ENCODE measurements around the gene SSTR4.
A peak's percentile ranks its signal among the peaks of the same experiment; 100 is the strongest.

The SSTR4 gene

GRCh38 chr20:23049201-23050075, 14.3 kb downstream of the SSTR4 start, which contains the start of gene THBD:
THBD (minus strand) TSS chr20:23049672; CDS start chr20:23049504, 168 bp downstream.
- Histone ChIP-seq H3K27ac (ENCODE audit: low read depth, low read length) (peak within 1 kb of the TSS; percentile 51), H3K9ac (ENCODE audit: low read length) (no peak within 1 kb of the TSS), H3K36me3 (ENCODE audit: control insufficient read depth, insufficient read depth, low read length) (no peaks in the 10 kb centered on the region), H3K4me1 (ENCODE audit: control insufficient read depth, insufficient read depth, low read length) (peaks cover 4% of the 10 kb centered on the region), H3K27me3 (ENCODE audit: control insufficient read depth, insufficient read depth, low read length) (peaks cover 17% of the 10 kb centered on the region), H3K4me3 (ENCODE audit: low read length) (peak within 1 kb of the TSS; percentile 31)

- H3K27ac ChIP-seq (ENCODE audit: low read depth, low read length) = peak overlapping the region; percentile 51
- H3K4me3 ChIP-seq (ENCODE audit: low read length) = peak overlapping the region; percentile 47
- no peak overlapping the region for H3K9ac ChIP-seq (ENCODE audit: low read length)
- no peaks in the 10 kb centered on the region for H3K36me3 ChIP-seq (ENCODE audit: control insufficient read depth, insufficient read depth, low read length)
- H3K4me1 ChIP-seq (ENCODE audit: control insufficient read depth, insufficient read depth, low read length) = peaks cover 4% of the 10 kb centered on the region
- H3K27me3 ChIP-seq (ENCODE audit: control insufficient read depth, insufficient read depth, low read length) = peaks cover 17% of the 10 kb centered on the region
Measured at GRCh38 chr20:23050076-23050838, 15.1 kb downstream of the SSTR4 start.

- H3K9ac ChIP-seq (ENCODE audit: low read length) = no peak overlapping the region
- H3K4me3 ChIP-seq (ENCODE audit: low read length) = peak overlapping the region; percentile 47
- no peaks in the 10 kb centered on the region for H3K36me3 ChIP-seq (ENCODE audit: control insufficient read depth, insufficient read depth, low read length)
- peaks cover 17% of the 10 kb centered on the region for H3K27me3 ChIP-seq (ENCODE audit: control insufficient read depth, insufficient read depth, low read length)
- peak overlapping the region; percentile 14 for H3K27ac ChIP-seq (ENCODE audit: low read depth, low read length)
- peaks cover 4% of the 10 kb centered on the region for H3K4me1 ChIP-seq (ENCODE audit: control insufficient read depth, insufficient read depth, low read length)
Measured at GRCh38 chr20:23050847-23051627, 15.9 kb downstream of the SSTR4 start.

GRCh38 chr20:23052904-23053303, 17.8 kb downstream of the SSTR4 start:
- Histone ChIP-seq H3K36me3 (ENCODE audit: control insufficient read depth, insufficient read depth, low read length) (no peaks in the 10 kb centered on the region), H3K27me3 (ENCODE audit: control insufficient read depth, insufficient read depth, low read length) (peaks cover 12% of the 10 kb centered on the region), H3K4me1 (ENCODE audit: control insufficient read depth, insufficient read depth, low read length) (peaks cover 4% of the 10 kb centered on the region), H3K9ac (ENCODE audit: low read length) (no peak overlapping the region), H3K4me3 (ENCODE audit: low read length) (no peak overlapping the region), H3K27ac (ENCODE audit: low read depth, low read length) (no peak overlapping the region)

- H3K9ac ChIP-seq (ENCODE audit: low read length) = no peak overlapping the region
- no peaks in the 10 kb centered on the region for H3K36me3 ChIP-seq (ENCODE audit: control insufficient read depth, insufficient read depth, low read length)
- H3K4me1 ChIP-seq (ENCODE audit: control insufficient read depth, insufficient read depth, low read length) = peaks cover 4% of the 10 kb centered on the region
- no peak overlapping the region for H3K4me3 ChIP-seq (ENCODE audit: low read length)
- H3K27ac ChIP-seq (ENCODE audit: low read depth, low read length) = no peak overlapping the region
- H3K27me3 ChIP-seq (ENCODE audit: control insufficient read depth, insufficient read depth, low read length) = no peaks in the 10 kb centered on the region
Measured at GRCh38 chr20:23058240-23058639, 23.1 kb downstream of the SSTR4 start.

GRCh38 chr20:23059001-23059400, 23.9 kb downstream of the SSTR4 start:
- H3K4me3 ChIP-seq (ENCODE audit: low read length) = no peak overlapping the region
- H3K4me1 ChIP-seq (ENCODE audit: control insufficient read depth, insufficient read depth, low read length) = peaks cover 4% of the 10 kb centered on the region
- H3K27ac ChIP-seq (ENCODE audit: low read depth, low read length) = no peak overlapping the region
- H3K27me3 ChIP-seq (ENCODE audit: control insufficient read depth, insufficient read depth, low read length) = no peaks in the 10 kb centered on the region
- H3K9ac ChIP-seq (ENCODE audit: low read length) = no peak overlapping the region
- H3K36me3 ChIP-seq (ENCODE audit: control insufficient read depth, insufficient read depth, low read length) = no peaks in the 10 kb centered on the region

- Histone ChIP-seq H3K4me3 (ENCODE audit: low read length) (no peak overlapping the region), H3K4me1 (ENCODE audit: control insufficient read depth, insufficient read depth, low read length) (peaks cover 4% of the 10 kb centered on the region), H3K27ac (ENCODE audit: low read depth, low read length) (no peak overlapping the region), H3K9ac (ENCODE audit: low read length) (no peak overlapping the region), H3K36me3 (ENCODE audit: control insufficient read depth, insufficient read depth, low read length) (no peaks in the 10 kb centered on the region), H3K27me3 (ENCODE audit: control insufficient read depth, insufficient read depth, low read length) (no peaks in the 10 kb centered on the region)
Measured at GRCh38 chr20:23059846-23060245, 24.7 kb downstream of the SSTR4 start.

- no peak overlapping the region for H3K27ac ChIP-seq (ENCODE audit: low read depth, low read length)
Measured at GRCh38 chr20:23060629-23061028, 25.5 kb downstream of the SSTR4 start.

GRCh38 chr20:23061262-23061661, 26.1 kb downstream of the SSTR4 start:
- no peak overlapping the region for H3K9ac ChIP-seq (ENCODE audit: low read length)
- no peaks in the 10 kb centered on the region for H3K36me3 ChIP-seq (ENCODE audit: control insufficient read depth, insufficient read depth, low read length)
- H3K27ac ChIP-seq (ENCODE audit: low read depth, low read length) = no peak overlapping the region
- H3K4me3 ChIP-seq (ENCODE audit: low read length) = no peak overlapping the region
- peaks cover 4% of the 10 kb centered on the region for H3K4me1 ChIP-seq (ENCODE audit: control insufficient read depth, insufficient read depth, low read length)
- no peaks in the 10 kb centered on the region for H3K27me3 ChIP-seq (ENCODE audit: control insufficient read depth, insufficient read depth, low read length)

More at GRCh38 chr20:23060629-23061028, 25.5 kb downstream of the SSTR4 start:
- H3K9ac ChIP-seq (ENCODE audit: low read length) = no peak overlapping the region
- no peaks in the 10 kb centered on the region for H3K36me3 ChIP-seq (ENCODE audit: control insufficient read depth, insufficient read depth, low read length)
- H3K4me3 ChIP-seq (ENCODE audit: low read length) = no peak overlapping the region
- H3K4me1 ChIP-seq (ENCODE audit: control insufficient read depth, insufficient read depth, low read length) = peaks cover 4% of the 10 kb centered on the region
- H3K27me3 ChIP-seq (ENCODE audit: control insufficient read depth, insufficient read depth, low read length) = no peaks in the 10 kb centered on the region

- H3K36me3 ChIP-seq (ENCODE audit: control insufficient read depth, insufficient read depth, low read length) = no peaks in the 10 kb centered on the region
- no peak overlapping the region for H3K4me3 ChIP-seq (ENCODE audit: low read length)
- no peak overlapping the region for H3K9ac ChIP-seq (ENCODE audit: low read length)
- no peak overlapping the region for H3K27ac ChIP-seq (ENCODE audit: low read depth, low read length)
- no peaks in the 10 kb centered on the region for H3K27me3 ChIP-seq (ENCODE audit: control insufficient read depth, insufficient read depth, low read length)
- H3K4me1 ChIP-seq (ENCODE audit: control insufficient read depth, insufficient read depth, low read length) = peaks cover 4% of the 10 kb centered on the region
Measured at GRCh38 chr20:23061734-23062561, 26.8 kb downstream of the SSTR4 start.

GRCh38 chr20:23062632-23063031, 27.5 kb downstream of the SSTR4 start:
- no peaks in the 10 kb centered on the region for H3K27me3 ChIP-seq (ENCODE audit: control insufficient read depth, insufficient read depth, low read length)
- no peaks in the 10 kb centered on the region for H3K36me3 ChIP-seq (ENCODE audit: control insufficient read depth, insufficient read depth, low read length)
- no peak overlapping the region for H3K9ac ChIP-seq (ENCODE audit: low read length)
- H3K4me1 ChIP-seq (ENCODE audit: control insufficient read depth, insufficient read depth, low read length) = peaks cover 4% of the 10 kb centered on the region
- no peak overlapping the region for H3K27ac ChIP-seq (ENCODE audit: low read depth, low read length)
- no peak overlapping the region for H3K4me3 ChIP-seq (ENCODE audit: low read length)

All from rectal smooth muscle tissue (tissue), 1 donor.